ENCODE measurements around the gene MPRIP. TPM values are rescaled to one million over a fixed set of nuclear protein-coding genes. Genes with fewer than 3 reads are reported as not detected.
"Not testable (repeated sequence)": the region's sequence is repeated elsewhere in the genome, so short reads cannot be mapped to it uniquely, and the experiment has no call there.

The MPRIP gene
- total RNA-seq, 1 donor from 2014 or later: 350 TPM

DNA sequence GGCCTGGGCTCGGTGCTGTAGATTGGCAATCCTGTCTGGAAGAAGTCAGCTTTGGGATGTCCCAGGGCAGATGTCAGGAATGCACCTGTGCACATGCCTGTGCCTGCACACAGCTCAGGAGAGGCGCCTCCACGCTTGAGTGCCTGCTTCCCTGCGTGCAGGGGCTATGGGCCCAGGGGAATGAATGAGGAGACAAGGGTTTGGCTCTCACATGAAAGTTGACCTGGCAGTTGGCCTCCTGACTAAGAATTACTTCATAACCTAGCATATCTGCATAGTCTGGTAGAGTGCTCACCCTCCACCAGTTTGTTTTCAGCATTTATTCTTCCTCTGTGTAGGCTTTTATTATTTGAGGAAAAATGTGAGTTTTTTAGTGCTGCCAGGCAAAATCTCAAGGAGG is 113.8 kb downstream of the MPRIP start:
- intact Hi-C loops (cut with micrococcal nuclease): no loop called here

DNA sequence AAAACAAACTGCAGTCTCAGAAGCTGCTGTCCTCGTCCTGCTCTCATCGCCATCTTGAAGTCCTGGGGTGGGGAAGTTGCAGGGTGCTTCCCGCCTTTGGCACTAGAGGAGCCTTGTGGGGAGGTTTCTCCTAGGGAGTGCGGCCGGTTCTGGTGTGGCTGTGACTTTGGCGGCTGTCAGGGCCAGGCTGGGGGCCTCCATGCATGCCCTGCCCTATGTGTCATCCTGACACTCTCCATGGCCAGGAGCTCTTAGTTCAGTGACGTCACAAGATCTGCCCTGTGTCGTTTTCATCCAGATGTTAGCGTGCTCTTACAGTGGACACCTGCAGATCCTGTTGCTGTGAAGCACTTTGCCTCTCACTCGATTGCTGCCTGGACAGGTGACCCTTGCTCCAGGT is 114.3 kb downstream of the MPRIP start:
- no peaks in the 10 kb centered on the region for H3K9me3 ChIP-seq (replicated peaks)
- no peak overlapping the region for H3K27ac ChIP-seq (replicated peaks)
- no peaks in the 10 kb centered on the region for H3K27me3 ChIP-seq (ENCODE audit: low read depth)
- H3K36me3 ChIP-seq: peaks cover 91% of the 10 kb centered on the region
- H3K4me1 ChIP-seq: peaks cover 42% of the 10 kb centered on the region
- no peak overlapping the region for H3K4me3 ChIP-seq
- DNase-seq: no peak
- TF ChIP-seq, protein P1, sequence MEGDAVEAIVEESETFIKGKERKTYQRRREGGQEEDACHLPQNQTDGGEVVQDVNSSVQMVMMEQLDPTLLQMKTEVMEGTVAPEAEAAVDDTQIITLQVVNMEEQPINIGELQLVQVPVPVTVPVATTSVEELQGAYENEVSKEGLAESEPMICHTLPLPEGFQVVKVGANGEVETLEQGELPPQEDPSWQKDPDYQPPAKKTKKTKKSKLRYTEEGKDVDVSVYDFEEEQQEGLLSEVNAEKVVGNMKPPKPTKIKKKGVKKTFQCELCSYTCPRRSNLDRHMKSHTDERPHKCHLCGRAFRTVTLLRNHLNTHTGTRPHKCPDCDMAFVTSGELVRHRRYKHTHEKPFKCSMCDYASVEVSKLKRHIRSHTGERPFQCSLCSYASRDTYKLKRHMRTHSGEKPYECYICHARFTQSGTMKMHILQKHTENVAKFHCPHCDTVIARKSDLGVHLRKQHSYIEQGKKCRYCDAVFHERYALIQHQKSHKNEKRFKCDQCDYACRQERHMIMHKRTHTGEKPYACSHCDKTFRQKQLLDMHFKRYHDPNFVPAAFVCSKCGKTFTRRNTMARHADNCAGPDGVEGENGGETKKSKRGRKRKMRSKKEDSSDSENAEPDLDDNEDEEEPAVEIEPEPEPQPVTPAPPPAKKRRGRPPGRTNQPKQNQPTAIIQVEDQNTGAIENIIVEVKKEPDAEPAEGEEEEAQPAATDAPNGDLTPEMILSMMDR (IDR thresholded peaks at IDR 0.05; ENCODE audit: borderline replicate concordance): no peak
- intact Hi-C loops (cut with micrococcal nuclease): no loop called here

More for the DNA sequence above, 113.8 kb downstream of the MPRIP start:
- no peaks in the 10 kb centered on the region for H3K27me3 ChIP-seq (ENCODE audit: low read depth)
- H3K4me1 ChIP-seq: peaks cover 42% of the 10 kb centered on the region
- H3K36me3 ChIP-seq: peaks cover 87% of the 10 kb centered on the region
- H3K27ac ChIP-seq (replicated peaks): no peak overlapping the region
- DNase-seq: no peak
- TF ChIP-seq, protein P1 (IDR thresholded peaks at IDR 0.05; ENCODE audit: borderline replicate concordance): no peak
- H3K9me3 ChIP-seq (replicated peaks): no peaks in the 10 kb centered on the region
- no peak overlapping the region for H3K4me3 ChIP-seq

DNA sequence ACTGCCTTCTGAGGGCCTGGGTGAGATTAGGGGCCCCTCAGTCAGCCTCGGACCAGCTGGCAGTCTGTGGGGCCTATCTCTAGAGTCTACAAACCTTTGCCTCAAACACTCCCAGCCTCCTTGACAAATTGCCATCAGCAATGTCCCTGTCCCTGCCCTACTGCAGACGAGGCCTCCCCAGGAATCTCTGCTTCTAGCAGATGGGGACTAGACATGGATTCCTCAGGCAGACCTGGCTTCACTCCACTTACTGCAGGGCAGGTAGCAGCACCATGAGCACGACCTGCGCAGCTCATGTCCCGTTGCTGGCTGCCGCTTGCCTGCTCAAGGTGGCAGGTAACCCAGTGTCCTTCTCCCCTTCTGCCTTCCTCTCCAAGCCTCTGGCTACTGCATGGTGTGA is 114.8 kb downstream of the MPRIP start:
- Histone ChIP-seq H3K27me3 (ENCODE audit: low read depth) (no peaks in the 10 kb centered on the region), H3K4me1 (peaks cover 42% of the 10 kb centered on the region), H3K36me3 (peaks cover 96% of the 10 kb centered on the region), H3K9me3 (replicated peaks) (no peaks in the 10 kb centered on the region), H3K4me3 (no peak overlapping the region), H3K27ac (replicated peaks) (no peak overlapping the region)
- TF ChIP-seq, protein P1 (IDR thresholded peaks at IDR 0.05; ENCODE audit: borderline replicate concordance): no peak
- intact Hi-C loops (cut with micrococcal nuclease): no loop called here
- DNase-seq: no peak

DNA sequence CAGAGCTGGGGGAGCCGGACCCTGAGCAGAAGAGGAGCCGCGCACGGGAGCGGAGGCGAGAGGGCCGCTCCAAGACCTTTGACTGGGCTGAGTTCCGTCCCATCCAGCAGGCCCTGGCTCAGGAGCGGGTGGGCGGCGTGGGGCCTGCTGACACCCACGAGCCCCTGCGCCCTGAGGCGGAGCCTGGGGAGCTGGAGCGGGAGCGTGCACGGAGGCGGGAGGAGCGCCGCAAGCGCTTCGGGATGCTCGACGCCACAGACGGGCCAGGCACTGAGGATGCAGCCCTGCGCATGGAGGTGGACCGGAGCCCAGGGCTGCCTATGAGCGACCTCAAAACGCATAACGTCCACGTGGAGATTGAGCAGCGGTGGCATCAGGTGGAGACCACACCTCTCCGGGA is 116.2 kb downstream of the MPRIP start:
- Histone ChIP-seq H3K4me1 (peaks cover 35% of the 10 kb centered on the region), H3K36me3 (peaks cover 99% of the 10 kb centered on the region)
- H3K27ac ChIP-seq (replicated peaks); DNase-seq; H3K27me3 ChIP-seq (ENCODE audit: low read depth); intact Hi-C loops (cut with micrococcal nuclease); H3K9me3 ChIP-seq (replicated peaks); H3K4me3 ChIP-seq: not testable (repeated sequence)

DNA sequence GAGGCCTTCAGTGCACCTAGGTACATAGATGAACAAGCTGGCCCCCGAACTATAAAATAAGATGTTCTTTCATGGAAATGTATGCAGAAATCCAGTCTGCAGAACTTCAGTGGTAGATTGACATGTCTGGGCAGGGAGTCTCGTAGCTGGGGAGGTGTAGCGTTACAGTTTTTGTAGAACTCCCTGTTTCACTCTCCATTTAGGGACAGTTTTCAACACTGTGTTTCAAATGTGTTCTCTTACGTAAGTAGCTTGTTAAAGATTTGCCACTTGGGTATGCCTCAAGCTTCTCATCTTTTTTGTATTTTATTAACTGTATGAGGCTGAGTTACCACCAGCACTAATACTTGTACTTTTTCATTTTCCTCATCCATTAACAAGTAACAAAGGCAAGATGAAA is 117.3 kb downstream of the MPRIP start:
- Histone ChIP-seq H3K27me3 (ENCODE audit: low read depth) (no peaks in the 10 kb centered on the region), H3K4me3 (no peak overlapping the region), H3K9me3 (replicated peaks) (no peaks in the 10 kb centered on the region), H3K4me1 (peaks cover 35% of the 10 kb centered on the region), H3K36me3 (peaks cover 97% of the 10 kb centered on the region), H3K27ac (replicated peaks) (no peak overlapping the region)
- intact Hi-C loops (cut with micrococcal nuclease): no loop called here
- TF ChIP-seq, protein P1 (IDR thresholded peaks at IDR 0.05; ENCODE audit: borderline replicate concordance): no peak
- DNase-seq: no peak

DNA sequence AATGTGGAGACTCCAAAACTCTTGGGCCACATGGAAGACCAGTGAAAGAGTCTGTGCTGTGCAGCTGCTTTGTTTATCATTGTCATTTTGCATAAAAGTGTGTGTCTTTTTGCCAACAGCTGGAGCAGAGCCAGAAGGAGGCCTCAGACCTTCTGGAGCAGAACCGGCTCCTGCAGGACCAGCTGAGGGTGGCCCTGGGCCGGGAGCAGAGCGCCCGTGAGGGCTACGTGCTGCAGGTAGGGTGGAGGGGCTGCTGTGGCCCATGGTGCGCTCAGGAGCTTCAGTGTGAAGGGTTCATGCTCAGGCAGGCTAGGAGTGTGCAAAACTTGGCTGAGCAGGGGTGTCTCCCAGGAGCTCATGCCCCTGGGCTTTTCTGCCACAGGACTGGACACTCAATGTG is 118.9 kb downstream of the MPRIP start:
- H3K9me3 ChIP-seq (replicated peaks): no peaks in the 10 kb centered on the region
- no peaks in the 10 kb centered on the region for H3K27me3 ChIP-seq (ENCODE audit: low read depth)
- H3K36me3 ChIP-seq: peaks cover 97% of the 10 kb centered on the region
- peaks cover 27% of the 10 kb centered on the region for H3K4me1 ChIP-seq
- intact Hi-C loops (cut with micrococcal nuclease): no loop called here
- DNase-seq: no peak
- H3K27ac ChIP-seq (replicated peaks): peak overlapping the region; percentile 51
- TF ChIP-seq, protein P1 (IDR thresholded peaks at IDR 0.05; ENCODE audit: borderline replicate concordance): no peak
- H3K4me3 ChIP-seq: no peak overlapping the region
